Naive B cell (primary cell): ENCODE measurements around the gene GAGE12F. TPM values are rescaled to one million over a fixed set of nuclear protein-coding genes. Genes with fewer than 3 reads are reported as not detected.

Experiments
- polyA plus RNA-seq, 6 donors: library from polyadenylated mRNA; unstranded; fragments of 300-500 nt; fragmentation: Illumina TruSeq; gene quantifications; one replicate each; pipeline ENCODE4 v1.2.3, GENCODE V29; 2021; ENCODE audit warnings: low read depth in 6 of 6

Gene GAGE12F
- polyA plus RNA-seq, 6 donors from 2014 or later = not detected

Other genes starting within 250 kb of the GAGE12F start
- gene GAGE12J, start 238.8 kb upstream of the GAGE12F start, polyA plus RNA-seq = not detected
- gene GAGE13, start 229.3 kb upstream of the GAGE12F start, polyA plus RNA-seq = not detected
- gene GAGE12C, start 28.7 kb upstream of the GAGE12F start, polyA plus RNA-seq = not detected
- not detected for gene GAGE12D, start 19.1 kb upstream of the GAGE12F start, polyA plus RNA-seq
- not detected for gene GAGE12E, start 9.6 kb upstream of the GAGE12F start, polyA plus RNA-seq
- not detected for gene GAGE12G, start 9.6 kb downstream of the GAGE12F start, polyA plus RNA-seq
- not detected for gene GAGE12H, start 19.1 kb downstream of the GAGE12F start, polyA plus RNA-seq
- gene GAGE2A, start 28.7 kb downstream of the GAGE12F start, polyA plus RNA-seq = not detected
- not detected for gene GAGE1, start 38.2 kb downstream of the GAGE12F start, polyA plus RNA-seq
- gene PAGE1, start 135.1 kb downstream of the GAGE12F start, polyA plus RNA-seq = not detected